ENCODE measurements around the gene RGS2. TPM values are rescaled to one million over a fixed set of nuclear protein-coding genes. Genes with fewer than 3 reads are reported as not detected.

The RGS2 gene
- total RNA-seq, 1 donor from 2014 or later = 11.9 TPM

GRCh38 chr1:192787914-192788585 is 20.8 kb upstream of the RGS2 start:
- no peak for DNase-seq (ENCODE audit: low spot score in 2 of 2)
- TF ChIP-seq CTCF (IDR thresholded peaks at IDR 0.05) = no peak
- intact Hi-C loops (cut with DNase I) = no loop called here

GRCh38 chr1:192789871-192790270 is 19.0 kb upstream of the RGS2 start:
- no peaks in the 10 kb centered on the region for H3K9me3 ChIP-seq
- no peak overlapping the region for H3K4me3 ChIP-seq
- no peaks in the 10 kb centered on the region for H3K36me3 ChIP-seq
- no peak for DNase-seq (ENCODE audit: low spot score in 2 of 2)
- no peak for TF ChIP-seq CTCF (IDR thresholded peaks at IDR 0.05)
- no peak overlapping the region for H3K27ac ChIP-seq
- H3K27me3 ChIP-seq = no peaks in the 10 kb centered on the region
- peaks cover 0 to 3% of the 10 kb centered on the region in 2 donors for H3K4me1 ChIP-seq
- intact Hi-C loops (cut with DNase I) = no loop called here

More at GRCh38 chr1:192787914-192788585, 20.8 kb upstream of the RGS2 start:
- Histone ChIP-seq H3K4me3 (no peak overlapping the region), H3K4me1 (peaks cover 0 to 3% of the 10 kb centered on the region in 2 donors), H3K36me3 (no peaks in the 10 kb centered on the region), H3K9me3 (no peaks in the 10 kb centered on the region), H3K27me3 (no peaks in the 10 kb centered on the region), H3K27ac (no peak overlapping the region)

- intact Hi-C loops (cut with DNase I) = no loop called here
- no peak for DNase-seq (ENCODE audit: low spot score in 2 of 2)
- no peak for TF ChIP-seq CTCF (IDR thresholded peaks at IDR 0.05)
- no peak overlapping the region for H3K4me3 ChIP-seq
- H3K4me1 ChIP-seq = no peaks in the 10 kb centered on the region
- no peaks in the 10 kb centered on the region for H3K27me3 ChIP-seq
- no peak overlapping the region for H3K27ac ChIP-seq
- H3K36me3 ChIP-seq = no peaks in the 10 kb centered on the region
- H3K9me3 ChIP-seq = no peaks in the 10 kb centered on the region
Measured at GRCh38 chr1:192792628-192793027, 16.2 kb upstream of the RGS2 start.

DNA sequence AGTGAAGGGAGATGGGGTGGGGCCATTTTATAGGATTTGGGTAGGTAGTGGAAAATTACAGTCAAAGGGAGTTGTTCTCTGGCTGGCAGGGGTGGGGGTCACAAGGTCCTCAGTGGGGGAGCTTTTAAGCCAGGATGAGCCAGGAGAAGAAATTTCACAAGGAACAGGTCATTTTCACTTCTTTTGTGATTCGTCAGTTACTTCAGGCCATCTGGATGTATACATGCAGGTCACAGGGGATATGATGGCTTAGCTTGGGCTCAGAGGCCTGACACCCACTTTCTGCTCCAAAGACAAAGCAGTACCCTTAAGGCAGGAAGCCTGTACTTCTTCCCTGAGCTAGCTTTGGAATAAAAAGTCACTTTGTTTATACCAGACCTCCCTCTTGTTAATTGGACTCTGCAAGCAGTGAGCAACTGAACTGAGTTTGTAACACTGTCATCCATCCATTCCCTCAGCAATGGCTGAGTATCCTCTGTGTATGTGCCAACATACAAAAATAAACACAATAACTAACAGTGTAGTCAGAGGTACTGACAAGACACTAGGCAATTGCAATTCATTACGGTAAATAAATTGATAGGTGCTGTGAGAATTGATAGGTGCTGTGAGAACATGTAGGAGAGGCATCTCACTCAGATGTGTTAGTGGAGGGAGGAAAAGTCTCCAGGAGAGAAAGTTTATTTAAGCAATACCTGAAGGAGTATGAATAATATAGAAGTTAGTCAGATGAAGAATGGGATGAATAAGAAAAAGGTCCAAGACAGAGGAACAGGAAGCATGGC is 14.7 kb upstream of the RGS2 start:
- Histone ChIP-seq H3K9me3 (no peaks in the 10 kb centered on the region), H3K27me3 (no peaks in the 10 kb centered on the region), H3K27ac (no peak overlapping the region), H3K4me3 (no peak overlapping the region), H3K4me1 (no peaks in the 10 kb centered on the region), H3K36me3 (no peaks in the 10 kb centered on the region)
- DNase-seq (ENCODE audit: low spot score in 2 of 2) = no peak
- no peak for TF ChIP-seq CTCF (IDR thresholded peaks at IDR 0.05)
- intact Hi-C loops (cut with DNase I) = no loop called here

DNA sequence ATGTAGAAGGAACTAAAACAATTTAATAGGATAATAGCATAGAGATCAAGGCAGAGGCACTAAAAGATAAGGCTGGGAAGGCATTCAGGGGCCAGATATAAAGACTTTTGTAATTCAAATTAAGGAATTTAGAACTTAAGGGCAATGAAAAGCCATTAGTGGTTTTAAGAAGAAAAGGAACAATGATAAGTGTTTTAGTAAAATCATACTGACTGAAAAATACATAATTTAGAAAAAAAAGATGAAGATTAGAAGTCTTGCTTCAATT is 14.1 kb upstream of the RGS2 start:
- H3K4me3 ChIP-seq = no peak overlapping the region
- no peaks in the 10 kb centered on the region for H3K4me1 ChIP-seq
- no peaks in the 10 kb centered on the region for H3K27me3 ChIP-seq
- no peaks in the 10 kb centered on the region for H3K9me3 ChIP-seq
- TF ChIP-seq CTCF (IDR thresholded peaks at IDR 0.05) = no peak
- H3K36me3 ChIP-seq = no peaks in the 10 kb centered on the region
- no peak overlapping the region for H3K27ac ChIP-seq
- intact Hi-C loops (cut with DNase I) = no loop called here
- DNase-seq (ENCODE audit: low spot score in 2 of 2) = no peak
